ENCODE measurements around the gene TMPRSS4. TPM values are rescaled to one million over a fixed set of nuclear protein-coding genes. Genes with fewer than 3 reads are reported as not detected.

The TMPRSS4 gene
- total and polyA plus RNA-seq, 9 of the 15 experiments (the other 6 are each of a cell fraction or from before 2014, with no cell fraction given) = 4.0 to 10.0 (median 5.6) TPM

DNA sequence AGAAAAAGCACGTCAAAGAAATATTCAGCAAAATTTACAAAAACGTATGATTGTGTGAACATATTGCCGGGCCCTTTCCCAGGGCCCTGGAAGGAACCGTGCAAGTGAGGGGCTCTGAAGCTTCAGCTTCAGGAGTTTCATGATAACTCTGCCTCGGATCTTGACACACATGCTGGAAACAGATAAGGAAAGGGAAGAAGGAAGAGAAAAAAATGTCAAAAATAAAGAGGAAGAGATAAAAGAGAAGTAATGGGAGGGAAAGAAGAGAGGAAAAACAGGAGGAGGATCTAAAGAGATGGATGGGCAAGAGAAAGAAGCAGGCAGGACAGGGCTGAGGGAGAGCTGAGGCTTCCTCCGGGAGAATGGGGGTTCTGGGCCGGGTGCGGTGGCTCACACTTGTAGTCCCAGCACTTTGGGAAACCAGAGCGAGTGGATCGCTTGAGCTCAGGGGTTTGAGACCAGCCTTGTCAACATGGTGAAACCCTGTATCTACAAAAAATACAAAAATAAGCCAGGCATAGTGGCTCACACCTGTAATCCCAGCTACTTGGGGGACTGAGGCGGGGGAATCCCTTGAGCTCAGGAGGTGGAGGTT is 2.7 kb upstream of the TMPRSS4 start (continued):
- TF ChIP-seq CEBPG (CRISPR knock-in tag; IDR thresholded peaks at IDR 0.05) (no peak), CEBPG (tag; conservative IDR thresholded peaks at IDR 0.05 in 1 of 2, IDR thresholded peaks at IDR 0.05 in 1 of 2) (no peak), POLR2AphosphoS5 (IDR thresholded peaks at IDR 0.05; ENCODE audit: control insufficient read depth, insufficient read depth, low read depth, low read length) (no peak), ZNF584 (CRISPR knock-in tag; IDR thresholded peaks at IDR 0.05; ENCODE audit: low read depth) (no peak), ZNF239 (CRISPR knock-in tag; IDR thresholded peaks at IDR 0.05) (no peak), MEF2A (IDR thresholded peaks at IDR 0.05; ENCODE audit: control insufficient read depth, low read depth, low read length) (no peak), ATF7 (IDR thresholded peaks at IDR 0.05) (no peak), PHF20 (IDR thresholded peaks at IDR 0.05; ENCODE audit: partially characterized antibody) (no peak), POLR2B (IDR thresholded peaks at IDR 0.05; ENCODE audit: low read depth, partially characterized antibody) (no peak), RAD51 (IDR thresholded peaks at IDR 0.05; ENCODE audit: borderline replicate concordance, low read depth) (no peak), HMGN3 (IDR thresholded peaks at IDR 0.05; ENCODE audit: borderline replicate concordance, extremely low read depth, insufficient read length, low read depth, low read length) (no peak)
- TF ChIP-seq, protein P1, sequence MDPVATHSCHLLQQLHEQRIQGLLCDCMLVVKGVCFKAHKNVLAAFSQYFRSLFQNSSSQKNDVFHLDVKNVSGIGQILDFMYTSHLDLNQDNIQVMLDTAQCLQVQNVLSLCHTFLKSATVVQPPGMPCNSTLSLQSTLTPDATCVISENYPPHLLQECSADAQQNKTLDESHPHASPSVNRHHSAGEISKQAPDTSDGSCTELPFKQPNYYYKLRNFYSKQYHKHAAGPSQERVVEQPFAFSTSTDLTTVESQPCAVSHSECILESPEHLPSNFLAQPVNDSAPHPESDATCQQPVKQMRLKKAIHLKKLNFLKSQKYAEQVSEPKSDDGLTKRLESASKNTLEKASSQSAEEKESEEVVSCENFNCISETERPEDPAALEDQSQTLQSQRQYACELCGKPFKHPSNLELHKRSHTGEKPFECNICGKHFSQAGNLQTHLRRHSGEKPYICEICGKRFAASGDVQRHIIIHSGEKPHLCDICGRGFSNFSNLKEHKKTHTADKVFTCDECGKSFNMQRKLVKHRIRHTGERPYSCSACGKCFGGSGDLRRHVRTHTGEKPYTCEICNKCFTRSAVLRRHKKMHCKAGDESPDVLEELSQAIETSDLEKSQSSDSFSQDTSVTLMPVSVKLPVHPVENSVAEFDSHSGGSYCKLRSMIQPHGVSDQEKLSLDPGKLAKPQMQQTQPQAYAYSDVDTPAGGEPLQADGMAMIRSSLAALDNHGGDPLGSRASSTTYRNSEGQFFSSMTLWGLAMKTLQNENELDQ (CRISPR knock-in tag; IDR thresholded peaks at IDR 0.05; ENCODE audit: borderline replicate concordance) = no peak
